SHP77 (cell line): ENCODE measurements around the gene CCDC134.

Source experiments
- DNase-seq, 2 experiments: peaks; one replicate each; lab custom pipeline; 2025; lab: John Stamatoyannopoulos, UW

The CCDC134 gene

DNA sequence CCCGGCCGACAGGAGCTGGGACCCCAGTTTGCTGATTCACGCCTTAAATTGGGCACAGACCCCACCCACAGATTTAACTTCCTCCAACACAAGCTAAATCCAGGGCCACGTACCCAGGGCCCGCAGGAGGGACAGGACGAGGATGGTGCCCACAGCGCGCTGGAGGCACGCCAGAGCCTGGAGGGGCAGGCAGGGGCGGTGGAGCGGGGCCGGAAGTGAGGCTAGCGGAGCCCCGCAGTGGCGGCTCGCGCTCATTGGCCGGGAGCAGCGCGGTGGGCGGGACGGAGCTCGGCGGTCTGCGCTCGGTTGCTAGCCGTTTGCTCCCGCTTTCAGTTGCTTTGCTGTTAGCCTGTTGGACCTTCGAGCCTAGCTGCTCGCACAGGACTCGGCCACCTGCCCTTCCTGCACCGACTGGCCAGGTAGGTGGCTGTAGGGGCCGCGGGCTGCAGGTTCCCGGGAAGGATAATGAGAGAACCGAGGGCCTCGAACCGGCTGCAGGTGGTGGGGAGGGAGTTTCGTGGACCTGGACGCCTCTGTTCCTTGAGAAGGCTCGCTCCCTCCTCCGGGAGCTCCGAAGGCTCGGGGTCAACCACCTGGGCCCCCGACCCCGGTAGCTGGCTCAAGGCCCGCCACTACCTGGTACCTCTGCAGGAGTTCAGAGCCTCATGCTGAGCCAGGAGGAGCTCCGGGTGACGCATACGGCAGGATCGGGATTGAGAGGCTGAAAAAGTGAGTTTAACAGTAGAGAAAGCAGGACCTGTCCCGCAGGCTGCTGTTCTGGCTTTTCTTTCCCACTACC is at the start of gene CCDC134:
Gene CCDC134, plus strand, starts transcription at position 332 of the 799 bp plus-strand sequence. CDS start 8,212 bp downstream, outside the sequence.
- DNase-seq = peak; percentile 81 to 85

DNA sequence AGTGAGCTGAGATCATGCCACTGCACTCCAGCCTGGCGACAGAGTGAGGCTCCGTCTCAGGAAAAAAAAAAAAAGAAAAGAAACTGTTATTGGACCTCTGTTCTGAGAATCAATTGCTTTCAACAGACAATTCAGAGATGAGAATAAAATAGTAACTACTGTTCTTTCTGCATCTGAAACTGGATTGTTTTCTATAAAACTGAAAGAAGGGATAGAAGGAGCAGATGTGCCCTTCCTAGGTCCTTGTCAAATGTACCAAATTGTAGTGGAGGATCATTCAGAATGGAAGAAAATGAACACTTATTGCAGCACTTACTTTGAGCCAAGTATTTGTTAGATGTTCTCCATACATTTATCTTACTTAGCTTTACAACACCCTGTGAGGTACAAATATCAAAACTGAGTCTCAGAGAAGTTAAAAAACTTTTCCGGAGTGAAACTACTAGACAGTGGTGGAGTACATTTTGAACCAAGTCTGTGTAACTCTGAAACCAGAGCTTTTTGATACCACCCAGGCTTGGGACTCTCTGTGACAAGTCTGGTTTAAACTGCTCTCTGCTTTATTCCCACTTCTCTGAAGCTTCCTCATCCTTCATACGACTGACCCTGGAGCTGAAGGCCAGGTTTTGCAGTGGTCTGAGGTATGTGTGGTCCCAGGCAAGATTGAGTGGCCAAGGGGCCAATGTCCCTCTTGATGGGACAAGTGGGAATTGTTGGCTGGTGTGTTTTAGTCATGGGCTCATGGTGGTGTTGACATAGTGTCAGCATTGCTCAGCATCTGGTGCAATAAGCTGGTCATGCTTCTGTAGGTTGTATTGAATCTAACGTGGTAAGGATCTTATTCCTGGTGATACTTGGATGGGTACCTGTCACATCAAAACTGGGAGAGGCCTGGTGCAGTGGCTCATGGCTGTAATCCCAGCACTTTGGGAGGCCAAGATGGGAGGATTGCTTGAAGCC is 48.2 kb upstream of the CCDC134 start:
- DNase-seq = no peak

DNA sequence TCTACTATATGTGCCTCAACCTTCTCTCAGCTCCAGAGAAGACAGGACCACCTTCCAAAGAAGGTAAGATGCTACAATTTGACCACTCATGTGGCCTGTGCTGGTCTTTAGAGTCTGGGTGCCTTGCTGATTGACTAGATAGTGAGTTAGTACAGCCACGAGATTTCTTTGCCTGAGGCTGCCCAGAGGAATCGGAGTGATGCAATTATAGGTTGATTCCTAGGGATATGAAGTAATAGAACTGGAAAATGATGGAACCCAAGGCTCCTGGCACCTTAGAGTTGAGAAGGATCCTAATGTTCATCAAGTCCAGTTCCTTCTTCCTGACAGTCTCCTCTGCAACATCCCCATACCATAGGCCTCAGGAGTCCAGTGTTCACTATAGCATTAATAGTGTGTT is 46.5 kb upstream of the CCDC134 start:
- DNase-seq = no peak

DNA sequence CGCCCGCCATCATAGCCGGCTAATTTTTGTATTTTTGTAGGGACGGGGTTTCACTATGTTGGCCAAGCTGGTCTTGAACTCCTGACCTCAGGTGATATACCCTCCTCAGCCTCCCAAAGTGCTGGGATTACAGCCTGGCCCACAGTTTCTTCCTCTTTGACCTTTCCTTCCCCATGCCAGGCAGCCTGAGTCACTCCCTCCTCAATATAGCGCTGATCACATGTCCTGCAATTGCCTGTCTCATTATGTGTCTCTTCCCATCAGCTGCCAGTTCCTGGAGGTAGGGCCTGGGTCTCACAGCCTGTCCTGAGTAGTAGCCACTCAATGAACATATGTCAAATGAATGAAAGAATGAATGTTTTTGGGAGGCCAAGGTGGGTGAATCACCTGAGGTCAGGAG is 43.0 kb upstream of the CCDC134 start:
- no peak for DNase-seq

DNA sequence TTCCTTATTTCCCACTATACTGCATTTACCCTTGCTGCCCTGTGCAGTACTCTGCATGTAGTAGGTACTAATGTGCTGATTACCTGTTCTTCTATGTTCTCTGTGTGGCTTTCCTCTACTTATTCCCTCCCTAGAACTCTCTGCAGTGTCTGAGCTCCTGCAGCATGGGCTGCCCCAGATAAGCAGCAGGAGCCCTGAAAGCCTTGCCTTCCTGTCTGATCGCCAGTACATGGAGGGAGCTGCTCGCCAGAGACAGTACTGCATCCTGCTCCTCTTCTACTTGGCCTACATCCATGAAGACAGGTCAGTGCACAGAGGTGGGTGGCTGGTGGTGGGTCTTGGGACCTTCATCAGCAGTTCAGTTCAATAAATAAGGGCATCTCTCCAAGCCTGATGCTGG is 42.2 kb upstream of the CCDC134 start:
- DNase-seq = no peak

DNA sequence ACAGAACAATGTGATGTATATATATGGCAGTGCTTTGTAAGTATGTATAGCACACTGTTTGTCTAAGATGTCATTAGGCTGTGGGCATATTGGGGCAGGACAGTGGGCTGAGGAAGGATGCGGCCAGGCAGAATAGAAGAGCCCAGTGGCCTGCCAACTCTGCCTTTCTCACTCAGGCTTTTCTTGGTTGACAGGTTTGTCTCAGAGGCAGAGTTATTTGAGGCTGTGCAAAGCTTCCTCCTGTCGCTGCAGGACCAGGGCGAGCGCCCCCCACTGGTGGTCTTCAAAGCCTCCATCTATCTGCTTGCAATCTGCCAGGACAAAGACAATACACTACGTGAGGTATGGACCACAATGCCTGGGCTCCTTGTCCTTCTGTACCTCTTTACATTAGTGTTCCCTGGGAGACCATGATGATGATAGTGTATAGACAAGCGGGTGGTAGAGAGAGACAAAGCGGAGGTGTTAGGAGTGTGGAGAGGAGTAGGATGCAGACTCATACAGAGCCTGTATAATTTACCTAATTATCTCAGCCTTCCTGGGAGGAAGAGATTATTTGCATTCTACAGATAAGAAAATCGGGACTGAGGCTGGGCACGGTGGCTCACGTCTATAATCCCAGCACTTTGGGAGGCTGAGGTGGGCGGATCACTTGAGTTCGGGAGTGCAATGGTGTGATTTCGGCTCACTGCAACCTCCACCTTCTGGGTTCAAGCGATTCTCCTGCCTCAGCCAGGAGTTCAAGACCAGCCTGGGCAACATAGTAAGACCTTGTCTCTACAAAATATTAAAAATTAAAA is 37.3 kb upstream of the CCDC134 start:
- DNase-seq = peak; percentile 10 to 34

DNA sequence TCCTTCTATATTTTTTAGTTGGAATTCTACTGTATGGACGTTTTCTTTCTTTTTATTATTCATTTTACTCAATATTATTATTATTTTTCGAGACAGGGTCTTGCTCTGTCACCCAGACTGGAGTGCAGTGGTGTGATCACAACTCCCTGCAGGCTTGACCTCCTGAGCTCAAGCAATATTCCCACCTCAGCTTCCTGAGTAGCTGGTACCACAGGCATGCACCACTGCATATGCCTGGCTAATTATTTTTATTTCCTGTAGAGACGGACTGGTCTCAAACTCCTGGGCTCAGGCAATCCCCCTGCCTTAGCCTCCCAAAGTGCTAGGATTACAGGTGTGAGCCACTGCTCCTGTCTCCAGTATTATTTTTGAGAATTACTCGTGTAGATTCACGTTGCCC is 34.0 kb upstream of the CCDC134 start:
- no peak for DNase-seq

DNA sequence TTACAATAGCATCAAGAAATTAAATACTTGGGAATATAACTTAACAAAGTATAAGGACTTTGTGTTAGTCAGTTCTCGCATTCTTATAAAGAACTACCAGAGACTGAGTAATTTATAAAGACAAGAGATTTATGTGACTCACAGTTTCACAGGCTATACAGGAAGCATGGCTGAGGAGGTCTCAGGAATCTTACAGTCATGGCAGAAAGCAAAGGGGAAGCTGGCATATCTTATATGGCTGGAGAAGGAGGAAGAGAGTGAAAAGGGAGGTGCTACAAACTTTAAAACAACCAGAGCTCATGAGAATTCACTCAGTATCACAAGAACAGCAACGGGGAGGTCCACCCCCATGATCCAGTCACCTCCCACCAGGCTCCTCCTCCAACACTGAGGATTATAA is 32.0 kb upstream of the CCDC134 start:
- no peak for DNase-seq

DNA sequence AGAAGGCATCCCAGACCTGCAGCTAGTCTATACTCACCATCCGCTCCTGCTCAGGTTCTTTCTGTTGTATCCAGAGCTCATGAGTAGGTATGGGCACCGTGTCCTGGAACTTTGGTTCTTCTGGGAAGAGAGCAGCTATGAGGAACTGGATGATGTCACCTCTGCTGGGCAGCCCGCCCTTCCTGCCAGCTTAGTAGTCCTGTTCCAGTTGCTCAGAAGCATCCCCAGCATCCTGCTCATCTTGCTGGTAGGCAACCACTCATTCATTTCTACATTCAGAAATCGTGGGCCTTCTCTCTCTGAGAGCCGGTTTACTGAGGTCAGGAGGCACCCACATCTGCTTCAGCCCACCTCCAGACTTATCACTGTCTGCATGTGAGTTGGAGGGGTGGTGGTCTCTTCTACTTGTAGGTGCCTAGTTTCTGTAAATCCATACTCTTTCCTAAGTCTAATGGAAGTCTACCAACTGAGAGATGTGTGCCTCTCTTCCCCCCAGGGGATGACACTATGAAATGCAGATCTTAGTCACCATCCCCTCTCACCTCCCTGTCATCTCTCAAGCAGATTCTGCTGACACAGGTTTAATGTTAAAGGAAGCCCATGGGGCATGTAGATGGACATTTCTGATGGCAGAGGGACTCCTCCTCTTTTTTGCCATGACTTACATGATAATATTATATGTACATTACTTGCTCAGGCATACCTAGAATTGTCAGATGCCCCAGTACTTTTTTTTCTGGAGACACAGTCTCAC is 29.6 kb upstream of the CCDC134 start:
- DNase-seq = no peak

DNA sequence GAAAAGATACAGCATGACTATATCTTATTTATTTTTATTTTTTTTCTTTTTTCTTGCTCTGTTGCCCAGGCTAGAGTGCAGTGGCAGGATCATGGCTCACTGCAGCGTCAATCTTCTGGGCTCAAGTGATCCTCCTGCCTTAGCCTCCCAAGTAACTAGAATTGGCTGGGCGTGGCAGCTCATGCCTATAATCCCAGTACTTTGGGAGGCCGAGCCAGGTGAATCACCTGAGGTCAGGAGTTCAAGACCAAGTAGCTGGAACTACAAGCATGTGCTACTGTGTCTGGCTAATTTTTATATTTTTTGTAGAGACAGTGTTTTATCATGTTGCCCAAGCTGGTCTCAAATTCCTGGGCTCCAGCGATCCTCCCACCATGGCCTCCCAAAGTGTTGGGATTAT is 28.3 kb upstream of the CCDC134 start:
- no peak for DNase-seq

DNA sequence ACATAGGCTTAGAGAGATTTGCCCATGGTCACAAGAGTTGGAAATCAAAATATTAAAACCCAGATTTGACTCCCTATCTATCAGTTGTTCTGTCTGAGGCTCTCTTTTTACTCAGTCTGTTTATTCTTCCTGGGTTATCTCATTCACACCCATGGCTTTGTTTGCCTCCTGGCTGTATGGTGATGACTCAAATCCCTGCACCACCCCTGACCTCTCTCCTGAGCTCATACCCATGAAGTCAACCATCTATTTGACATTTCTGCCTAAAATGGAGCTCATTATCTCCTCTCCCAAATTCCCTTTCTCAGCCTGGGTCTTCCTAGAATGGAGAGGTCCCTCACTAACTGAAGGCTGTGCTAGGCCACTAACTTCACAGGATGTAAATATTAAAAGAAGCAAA is 27.8 kb upstream of the CCDC134 start:
- no peak for DNase-seq

DNA sequence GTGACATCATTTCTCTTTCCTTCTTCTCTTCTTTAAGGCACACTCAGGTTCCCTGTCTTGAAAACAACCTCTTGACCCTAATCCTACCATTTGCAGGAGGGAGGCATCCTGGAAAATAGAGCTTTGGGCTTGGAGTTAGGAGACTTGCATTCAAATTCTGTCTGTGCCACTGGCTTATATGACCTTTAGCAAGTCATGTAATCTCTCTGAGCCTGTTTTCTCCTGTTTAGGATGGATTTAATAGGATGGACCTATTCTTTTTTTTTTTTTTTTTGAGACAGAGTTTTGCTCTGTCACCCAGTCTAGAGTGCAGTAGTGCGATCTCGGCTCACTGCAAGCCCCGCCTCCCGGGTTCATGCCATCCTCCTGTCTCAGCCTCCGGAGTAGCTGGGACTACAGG is 25.1 kb upstream of the CCDC134 start:
- no peak for DNase-seq

DNA sequence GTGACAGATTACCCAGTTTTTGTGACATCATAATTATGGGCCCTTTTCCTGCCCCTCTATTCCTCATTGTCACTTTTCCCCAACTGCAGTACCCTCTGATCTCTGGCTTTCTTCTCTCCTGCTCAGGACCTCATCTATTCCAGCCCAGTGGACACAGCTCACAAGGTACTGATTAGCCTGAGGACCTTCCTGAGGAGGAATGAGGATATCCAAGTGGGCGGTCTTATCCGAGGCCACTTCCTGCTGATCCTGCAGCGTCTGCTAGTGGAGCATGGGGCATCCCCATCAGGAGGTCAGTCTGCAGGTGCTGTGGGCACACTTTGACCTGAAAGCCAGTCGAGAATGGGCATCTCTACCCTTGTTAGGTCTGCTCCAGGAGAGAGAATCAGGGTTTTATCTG is 24.5 kb upstream of the CCDC134 start:
- DNase-seq = no peak

DNA sequence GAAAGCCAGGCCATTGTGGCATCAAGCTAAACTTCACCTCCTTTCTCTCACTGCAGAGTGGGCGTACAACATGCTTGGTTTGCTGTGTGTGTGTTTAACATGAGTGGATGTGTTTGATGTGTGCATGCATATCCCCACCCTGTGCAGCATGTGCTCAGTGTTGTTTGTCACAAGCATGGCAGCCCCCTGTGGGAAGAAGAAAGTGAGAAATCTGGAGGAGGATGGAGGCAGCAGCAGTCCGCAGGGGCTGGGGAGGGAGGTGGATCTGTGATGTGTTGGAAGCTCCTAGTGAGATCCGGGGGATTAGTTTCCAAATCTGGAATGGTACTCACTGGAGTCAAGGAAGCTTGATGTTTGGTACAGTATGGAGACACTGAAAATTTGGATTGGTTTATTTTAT is 24.1 kb upstream of the CCDC134 start:
- no peak for DNase-seq

DNA sequence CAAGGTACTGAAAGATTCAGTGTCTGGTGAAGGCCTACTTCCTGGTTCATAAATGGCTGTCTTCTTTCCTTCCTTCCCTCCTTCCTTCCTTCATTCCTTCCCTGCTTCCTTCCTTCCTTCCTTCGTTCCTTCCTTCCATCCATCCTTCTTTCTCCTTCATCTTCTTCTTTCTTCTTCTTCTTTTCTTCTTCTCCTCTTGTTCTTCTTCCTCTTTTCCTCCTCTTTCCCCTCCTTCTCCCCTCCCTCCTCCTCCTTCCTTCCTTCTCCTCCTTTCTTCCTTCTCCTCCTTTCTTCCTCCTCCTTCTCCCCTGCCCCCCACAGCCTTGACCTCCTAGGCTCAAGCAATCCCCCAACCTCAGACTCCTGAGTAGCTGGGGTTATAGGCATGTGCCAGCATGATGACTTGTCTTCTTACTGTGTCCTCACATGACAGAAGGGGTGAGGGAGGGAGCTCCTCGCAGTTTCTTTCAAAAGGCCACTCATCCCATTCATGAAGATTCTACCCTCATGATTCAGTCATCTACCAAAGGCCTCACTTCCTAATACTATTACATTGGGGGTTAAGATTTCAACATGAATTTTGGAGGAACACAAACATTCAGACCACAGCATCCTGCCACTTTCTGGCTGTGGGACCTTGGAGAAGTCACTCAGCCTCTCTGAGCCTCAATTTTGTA is 22.6 kb upstream of the CCDC134 start:
- DNase-seq = no peak

DNA sequence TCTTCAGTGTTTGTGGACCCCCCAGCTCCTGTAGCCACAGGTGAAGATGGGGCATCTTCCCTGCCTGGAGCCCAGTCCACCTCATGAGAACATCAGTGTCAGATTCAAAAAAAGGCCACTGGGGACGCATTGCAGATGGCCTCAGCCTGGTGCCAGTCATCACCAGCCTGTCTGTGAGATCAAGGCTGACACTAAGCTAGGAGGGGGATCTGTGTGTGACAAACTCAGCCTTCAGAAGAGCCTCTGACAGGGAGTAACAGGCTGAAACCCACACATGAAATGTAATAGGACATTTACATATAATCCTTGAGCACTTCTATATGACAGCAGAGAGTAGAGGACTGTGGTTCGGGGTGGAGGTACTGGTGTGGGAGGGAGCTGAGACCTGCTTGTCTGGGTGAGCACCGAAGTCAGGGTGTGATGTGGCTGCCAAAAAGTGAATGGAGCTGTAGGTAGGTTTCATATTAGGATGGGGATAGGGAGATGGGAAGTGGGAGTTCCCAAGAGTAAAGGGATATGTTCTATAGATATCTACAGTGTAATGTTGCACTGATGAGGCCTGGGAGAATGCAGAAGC is 20.5 kb upstream of the CCDC134 start:
- DNase-seq = no peak

DNA sequence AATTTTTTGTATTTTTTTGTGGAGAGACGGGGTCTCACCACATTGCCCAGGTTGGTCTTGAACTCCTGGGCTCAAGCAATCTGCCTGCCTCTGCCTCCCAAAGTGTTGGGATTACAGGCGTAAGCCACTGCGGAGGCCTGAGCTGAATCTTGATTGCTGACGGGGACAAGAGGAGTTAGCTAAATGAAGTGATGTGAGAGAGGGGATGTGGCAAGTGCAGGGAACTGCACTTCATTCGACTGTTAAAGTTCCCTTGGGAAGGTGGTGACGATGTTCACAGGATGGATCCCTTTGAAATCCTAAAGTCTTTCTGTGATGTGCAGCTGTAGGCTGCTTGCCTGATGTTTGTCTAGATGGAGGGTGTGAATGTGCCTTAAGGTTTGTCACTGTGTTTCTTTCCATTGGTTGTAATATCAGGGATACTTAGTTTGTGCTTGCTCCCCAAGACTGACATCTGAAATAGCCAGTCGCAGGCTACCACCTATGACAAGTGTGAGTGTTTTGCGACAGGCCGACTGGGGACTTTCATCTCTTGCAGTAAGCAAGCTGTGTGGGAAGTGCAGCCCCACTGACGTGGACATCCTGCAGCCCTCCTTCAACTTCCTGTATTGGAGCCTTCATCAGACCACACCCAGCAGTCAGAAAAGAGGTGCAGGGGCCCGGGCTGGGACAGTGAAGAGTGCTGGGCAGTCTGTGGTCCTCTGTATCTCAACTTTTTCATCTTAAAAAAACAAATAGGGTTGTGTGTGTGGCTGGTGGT is 19.6 kb upstream of the CCDC134 start:
- DNase-seq = no peak

DNA sequence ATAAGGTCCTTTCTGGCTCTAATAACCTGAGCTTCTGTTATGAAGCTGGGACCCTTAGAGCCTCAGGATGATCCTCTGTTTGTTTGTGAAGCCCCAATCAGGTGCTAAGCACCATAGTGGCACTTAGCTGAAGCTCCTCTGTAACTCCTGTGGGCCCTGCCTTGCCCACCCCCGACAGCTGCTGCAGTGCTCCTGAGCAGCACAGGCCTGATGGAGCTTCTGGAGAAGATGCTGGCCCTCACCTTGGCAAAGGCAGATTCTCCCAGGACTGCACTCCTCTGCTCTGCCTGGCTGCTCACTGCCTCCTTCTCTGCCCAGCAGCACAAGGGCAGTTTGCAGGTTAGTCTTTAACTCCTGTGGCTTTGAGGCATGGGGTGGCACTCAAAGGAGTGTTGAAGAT is 19.0 kb upstream of the CCDC134 start:
- DNase-seq = no peak

DNA sequence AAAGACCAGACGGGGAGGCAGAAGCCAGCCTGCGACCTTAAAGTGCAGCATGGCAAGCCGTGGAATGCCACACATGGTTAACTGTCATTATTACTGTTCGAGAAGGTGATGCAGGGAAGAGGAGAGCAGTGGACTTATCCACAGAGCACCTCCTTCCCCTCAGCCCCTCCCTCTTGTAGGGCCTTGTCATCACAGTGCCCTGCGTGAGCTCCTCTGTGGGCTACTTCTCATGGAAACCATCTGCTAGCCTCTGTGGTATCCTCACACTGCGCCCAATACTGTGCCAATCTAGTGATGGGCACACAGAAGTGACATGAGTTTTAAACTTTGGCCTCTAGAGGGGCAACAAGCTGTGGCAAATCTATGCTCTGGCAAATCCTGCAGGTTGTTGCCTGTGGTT is 18.2 kb upstream of the CCDC134 start:
- DNase-seq = no peak

DNA sequence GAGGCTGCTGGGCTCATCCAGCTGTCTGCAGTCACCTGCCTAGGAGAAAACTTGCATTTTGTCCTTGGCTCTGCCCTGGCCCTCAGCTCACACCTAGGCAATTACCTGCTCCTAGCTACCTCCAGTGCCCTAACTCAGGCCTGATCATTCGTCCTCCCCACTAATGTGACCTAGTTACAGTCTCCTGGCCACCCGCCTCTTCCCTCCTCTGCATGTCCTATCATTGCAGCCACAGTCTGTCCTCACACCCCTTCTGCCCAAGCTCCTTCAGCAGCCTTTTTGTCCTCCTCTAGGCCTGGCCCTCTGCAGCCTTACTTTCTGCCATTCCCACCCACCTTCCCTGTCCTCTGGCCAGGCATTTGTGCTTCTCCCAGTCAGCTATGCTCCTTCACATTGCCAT is 17.7 kb upstream of the CCDC134 start:
- DNase-seq = no peak
